GM18867 (cell line): ENCODE measurements around the gene PLAAT5.

Source experiments
- ATAC-seq: cut with Tn5 transposase; IDR thresholded peaks from one replicate; pipeline ENCODE4 v1.9.1; 2021; ENCODE audit warnings: mild to moderate bottlenecking, moderate library complexity; ENCODE audit not compliant: unreplicated experiment

PLAAT5 gene

GRCh38 chr11:63516109-63516508, 25.1 kb upstream of the PLAAT5 start:
- ATAC-seq, result no peak

DNA sequence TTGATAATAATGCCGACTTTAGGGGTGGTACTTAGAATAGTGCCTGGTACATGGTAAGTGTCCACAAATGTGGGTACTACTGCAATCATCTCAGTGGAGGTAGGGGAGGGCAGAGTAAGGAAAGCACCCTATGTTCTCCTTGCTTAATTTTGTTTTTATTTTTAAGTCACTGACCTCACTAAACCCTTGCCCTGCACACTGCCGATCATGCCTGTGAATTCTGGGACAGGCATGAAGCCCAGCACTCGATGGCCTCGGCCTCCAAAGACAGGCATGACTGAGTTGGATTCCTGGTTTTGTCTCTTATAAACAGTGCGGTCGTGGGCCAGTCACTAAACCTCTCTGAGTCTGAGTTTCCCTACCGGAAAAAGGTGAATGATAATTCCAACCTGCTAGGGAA, 21.8 kb upstream of the PLAAT5 start:
- ATAC-seq, result no peak

DNA sequence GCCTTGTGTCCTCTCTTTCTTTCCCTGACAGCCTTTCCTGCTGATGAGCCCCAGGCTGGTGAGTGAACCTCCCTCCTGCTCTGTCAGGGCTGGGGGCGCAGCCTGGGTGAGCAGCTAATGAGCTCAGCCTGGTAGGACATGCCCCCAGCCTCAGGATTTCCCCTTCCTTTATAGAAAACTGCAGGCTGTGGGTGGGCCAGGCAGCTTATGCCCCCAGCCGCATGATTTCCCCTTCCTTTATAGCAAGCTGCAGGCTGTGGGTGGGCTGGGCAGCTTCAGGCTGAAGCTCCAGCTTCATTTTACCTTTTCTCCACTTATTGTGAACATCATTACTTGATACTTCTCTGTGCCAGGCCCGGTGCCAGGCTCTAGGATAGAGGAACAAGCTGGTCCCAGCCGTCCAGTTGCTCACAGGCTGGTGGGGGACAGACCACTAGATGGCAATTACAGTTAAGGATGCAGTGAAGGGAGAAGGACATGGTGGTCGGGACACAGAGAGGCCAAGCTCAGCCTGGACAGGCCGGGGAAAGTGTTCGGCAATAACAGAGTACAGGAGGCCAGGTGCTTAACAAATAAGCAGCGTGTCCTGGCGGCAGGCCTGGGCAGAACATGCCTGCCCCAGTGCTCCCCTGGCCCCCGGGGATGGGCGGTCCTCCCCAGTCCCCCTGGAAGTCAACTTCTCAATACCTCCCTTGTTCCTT, 20.2 kb upstream of the PLAAT5 start:
- ATAC-seq, result no peak

- ATAC-seq, result no peak
These were observed 19.5 kb upstream of the PLAAT5 start for GRCh38 chr11:63510360-63511047.

- ATAC-seq, result no peak
These were observed 17.8 kb upstream of the PLAAT5 start for GRCh38 chr11:63508745-63509144.

DNA sequence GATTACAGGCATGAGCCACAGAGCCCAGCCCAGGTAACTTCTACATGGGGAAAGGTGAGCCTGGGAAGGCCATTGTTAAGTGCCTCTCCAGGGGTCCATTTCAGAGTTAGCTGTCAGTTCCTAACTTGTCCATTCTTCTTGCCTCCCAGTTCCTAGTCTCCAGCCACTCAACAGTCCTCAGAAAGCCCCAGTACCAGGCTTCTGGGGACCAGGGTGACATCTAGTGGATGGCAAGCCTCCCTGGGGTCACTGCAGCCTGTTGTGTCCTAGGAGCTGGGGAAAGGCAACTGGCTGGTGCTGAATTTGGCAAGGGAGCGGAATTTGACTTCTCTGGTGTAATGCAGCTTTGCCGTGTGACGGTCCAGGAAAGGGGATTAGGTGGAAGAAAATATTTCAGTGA, 17.0 kb upstream of the PLAAT5 start:
- no peak for ATAC-seq

DNA sequence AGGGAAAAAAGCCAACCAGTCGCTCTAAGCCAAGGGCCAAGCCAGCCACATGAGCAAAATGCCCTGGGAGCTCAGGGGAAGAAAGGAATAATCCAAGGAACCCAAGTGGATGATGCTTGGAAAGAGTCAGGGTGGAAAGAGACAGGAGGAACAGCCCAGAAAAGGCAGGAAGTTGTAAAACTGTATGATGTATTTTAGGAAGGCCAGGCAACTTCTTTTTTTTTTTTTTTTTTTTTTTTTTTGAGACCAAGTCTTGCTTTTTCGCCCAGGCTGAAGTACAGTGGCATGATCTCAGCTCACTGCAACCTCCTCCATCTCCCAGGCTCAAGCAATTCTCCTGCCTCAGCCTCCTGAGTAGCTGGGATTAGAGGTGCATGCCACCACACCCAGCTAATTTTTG, 16.5 kb upstream of the PLAAT5 start:
- no peak for ATAC-seq

GRCh38 chr11:63506876-63507275, 15.9 kb upstream of the PLAAT5 start:
- ATAC-seq, result no peak

- ATAC-seq, result no peak
These were observed 15.0 kb upstream of the PLAAT5 start, which contains the start of gene LGALS12 for GRCh38 chr11:63505857-63506528. Gene LGALS12, plus strand, starts transcription at chr11:63506084. Its CDS starts 375 bp downstream, at chr11:63506459.

DNA sequence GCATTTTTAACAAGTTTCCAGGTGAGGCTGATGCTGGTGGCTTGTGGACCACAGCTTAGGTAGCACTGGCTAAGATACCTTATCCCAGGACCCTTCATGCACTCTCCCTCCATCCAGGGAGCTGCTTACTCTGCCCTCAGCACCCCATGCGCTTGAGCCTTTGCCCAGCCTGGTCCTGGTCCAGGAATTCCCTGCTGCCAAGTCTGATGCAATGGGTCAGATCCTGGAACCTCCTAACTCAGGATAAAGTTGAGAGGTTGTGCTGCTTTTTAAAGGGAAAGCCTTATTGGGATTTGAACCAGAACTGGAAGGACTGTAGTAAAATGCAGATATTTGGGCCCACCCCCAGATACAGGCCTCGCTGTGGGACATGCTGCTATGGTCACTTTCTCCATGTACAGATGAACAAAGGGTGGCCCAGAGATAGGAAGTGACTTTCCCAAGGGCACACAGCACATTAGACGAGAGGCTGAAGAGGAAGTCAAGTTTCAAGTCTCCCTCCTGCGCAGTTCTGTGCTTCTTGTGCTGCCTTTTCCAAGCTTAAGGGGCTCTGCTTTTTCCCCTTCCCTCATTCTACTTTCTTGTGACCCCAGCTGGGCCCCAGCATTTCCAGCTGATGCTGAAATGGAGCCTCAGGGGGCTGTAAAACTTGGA, 14.1 kb upstream of the PLAAT5 start:
- ATAC-seq, result no peak

DNA sequence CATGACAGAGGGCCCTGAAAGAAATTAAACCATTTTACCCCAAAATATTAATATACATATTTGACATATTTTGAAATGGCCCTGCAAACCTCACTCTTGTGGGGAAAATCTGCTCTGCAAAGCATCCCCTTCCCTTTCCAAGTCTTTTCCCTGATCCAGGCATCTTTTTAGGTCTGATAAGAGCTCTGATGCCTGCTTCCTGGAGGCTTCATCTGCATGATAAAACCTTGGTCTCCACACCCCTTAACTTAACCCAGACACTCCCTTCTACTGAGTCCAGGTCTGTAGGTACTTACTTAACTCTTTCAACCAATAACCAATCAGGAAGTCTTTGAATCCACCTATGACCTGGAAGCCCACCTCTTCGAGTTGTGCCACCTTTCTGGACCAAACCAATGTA, 13.1 kb upstream of the PLAAT5 start:
- no peak for ATAC-seq

DNA sequence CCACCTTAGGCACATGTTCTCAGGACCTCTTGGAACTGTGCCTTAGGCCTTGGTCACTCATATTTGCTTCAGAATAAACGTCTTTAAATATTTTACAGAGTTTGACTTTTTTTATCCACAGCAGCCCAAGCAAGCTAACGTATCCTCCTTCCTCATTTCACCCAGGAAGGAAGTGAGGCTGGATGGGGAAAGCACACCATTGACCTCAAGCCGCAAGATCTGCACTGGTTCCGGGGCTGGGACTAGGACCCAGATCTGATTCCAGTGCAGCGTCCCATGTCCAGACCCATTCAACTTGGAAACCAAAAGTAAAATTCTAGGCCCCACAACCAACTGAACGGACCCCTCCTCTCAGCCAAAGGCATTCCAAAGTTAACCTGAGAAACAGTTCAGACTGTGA, 12.5 kb upstream of the PLAAT5 start:
- ATAC-seq, result no peak

DNA sequence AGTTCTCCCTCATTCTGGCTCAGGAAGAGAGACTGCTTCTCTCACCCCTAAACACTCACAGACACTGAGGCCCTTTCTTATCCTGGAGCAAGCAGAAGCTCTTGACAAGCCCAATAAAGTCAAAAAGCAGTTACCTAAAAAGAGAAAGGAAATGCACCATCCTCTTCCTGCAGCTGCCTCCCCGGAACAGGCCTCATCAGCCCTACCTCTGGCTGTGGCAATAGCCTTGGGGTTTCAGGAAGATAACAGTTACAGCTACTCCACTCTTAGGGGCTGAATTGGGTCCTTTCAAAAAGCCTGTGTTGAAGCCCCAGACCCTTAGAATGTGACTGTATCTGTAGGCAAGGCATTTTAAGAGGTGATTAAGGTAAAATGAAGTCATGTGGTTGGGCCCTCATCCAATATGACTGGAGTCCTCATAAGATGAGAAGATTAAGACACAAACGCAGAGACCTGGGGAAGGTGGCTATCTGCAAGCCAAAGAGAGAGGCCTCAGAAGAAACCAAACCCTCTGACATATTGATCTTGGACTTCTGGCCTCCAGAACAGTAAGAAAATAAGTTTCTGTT, 11.4 kb upstream of the PLAAT5 start:
- no peak for ATAC-seq

GRCh38 chr11:63501236-63501635, 10.3 kb upstream of the PLAAT5 start:
- ATAC-seq, result no peak

DNA sequence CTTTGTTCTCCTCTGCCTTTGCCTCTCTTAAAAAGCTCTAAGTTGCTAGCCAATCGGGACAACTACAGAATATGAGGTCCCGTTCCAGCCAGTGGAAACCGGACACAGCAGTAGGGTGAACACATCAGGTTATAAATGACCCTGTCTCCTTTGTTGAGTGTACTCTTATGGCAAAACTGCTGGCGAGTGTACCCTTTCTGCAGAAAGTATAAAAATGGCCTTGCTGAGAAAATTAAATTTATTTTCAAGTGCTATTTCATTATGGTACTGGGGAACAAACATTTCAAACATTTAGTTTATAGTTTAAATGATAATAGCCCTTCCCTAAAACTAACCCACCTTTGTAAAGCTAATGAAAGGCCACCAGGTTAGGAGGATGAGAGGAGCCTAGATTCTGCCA, 8.9 kb upstream of the PLAAT5 start:
- no peak for ATAC-seq

- ATAC-seq, result no peak
These were observed 4.0 kb upstream of the PLAAT5 start for GRCh38 chr11:63494975-63495374.

GRCh38 chr11:63493127-63493526, 2.2 kb upstream of the PLAAT5 start:
- no peak for ATAC-seq

DNA sequence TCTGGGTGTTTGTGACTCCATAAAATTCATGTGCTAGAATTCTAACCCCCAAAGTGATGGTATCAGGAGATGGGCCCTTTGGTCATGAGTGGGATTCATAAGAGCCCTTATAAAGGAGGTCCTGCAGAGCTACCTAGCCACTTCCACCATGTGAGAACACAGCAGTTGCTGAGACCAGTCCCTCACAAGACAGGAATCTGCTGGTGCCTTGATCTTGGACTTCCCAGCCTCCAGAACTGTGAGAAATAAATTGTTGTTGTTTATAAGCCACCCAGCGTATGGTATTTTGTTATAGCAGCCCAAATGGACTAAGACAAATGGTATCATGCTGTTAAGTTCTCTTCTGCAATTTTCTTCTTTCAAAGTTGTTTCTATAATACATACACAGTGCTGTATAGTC, 1.5 kb upstream of the PLAAT5 start:
- ATAC-seq, result no peak

- no peak for ATAC-seq
These were observed 837 bp upstream of the PLAAT5 start for GRCh38 chr11:63491636-63492372.

GRCh38 chr11:63491240-63491587, 247 bp upstream of the PLAAT5 start:
- ATAC-seq, result no peak

DNA sequence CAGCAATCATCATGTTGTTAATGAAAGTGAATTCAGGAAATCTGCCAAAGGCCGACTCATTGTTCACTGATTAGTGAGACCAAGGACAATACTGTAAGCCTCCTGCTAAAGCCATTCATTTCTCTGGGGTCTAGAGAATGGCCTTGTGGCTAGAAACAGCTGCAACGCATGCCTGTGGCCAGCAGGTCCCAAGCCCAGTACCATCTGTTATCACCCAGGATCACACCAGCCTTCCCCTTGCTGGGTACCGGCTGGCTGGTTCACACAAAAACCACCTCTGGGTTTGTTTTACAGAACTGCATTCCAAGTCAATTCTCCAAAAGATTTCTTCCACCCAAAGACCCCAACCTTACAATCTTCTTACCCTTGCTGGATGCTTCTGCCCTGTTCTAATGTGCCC, 1.1 kb downstream of the PLAAT5 start:
- ATAC-seq, result no peak
